Myocyte (in vitro differentiated cells): ENCODE measurements around the gene DLG3. TPM values are rescaled to one million over a fixed set of nuclear protein-coding genes. Genes with fewer than 3 reads are reported as not detected.
"Not testable (repeated sequence)": the region's sequence is repeated elsewhere in the genome, so short reads cannot be mapped to it uniquely, and the experiment has no call there.

Experiments
- DNase-seq: peaks from one replicate; pipeline ENCODE4 v3.0.0-alpha.2; 2012; ENCODE audit warnings: low read depth
- polyA plus RNA-seq: library from polyadenylated mRNA; unstranded; fragments of >200 nt; gene quantifications from one replicate; pipeline ENCODE4 v1.2.1, GENCODE V29; 2012; ENCODE audit warnings: missing spikeins
- total RNA-seq: library from RNA; depleted of rRNA; stranded (reverse); fragments of >200 nt; gene quantifications from 2 replicates; pipeline ENCODE4 v1.2.3, GENCODE V29; 2014

DLG3 gene
- 1.0 and 1.2 TPM in 2 replicates for total RNA-seq
- 3.2 TPM for polyA plus RNA-seq

DNA sequence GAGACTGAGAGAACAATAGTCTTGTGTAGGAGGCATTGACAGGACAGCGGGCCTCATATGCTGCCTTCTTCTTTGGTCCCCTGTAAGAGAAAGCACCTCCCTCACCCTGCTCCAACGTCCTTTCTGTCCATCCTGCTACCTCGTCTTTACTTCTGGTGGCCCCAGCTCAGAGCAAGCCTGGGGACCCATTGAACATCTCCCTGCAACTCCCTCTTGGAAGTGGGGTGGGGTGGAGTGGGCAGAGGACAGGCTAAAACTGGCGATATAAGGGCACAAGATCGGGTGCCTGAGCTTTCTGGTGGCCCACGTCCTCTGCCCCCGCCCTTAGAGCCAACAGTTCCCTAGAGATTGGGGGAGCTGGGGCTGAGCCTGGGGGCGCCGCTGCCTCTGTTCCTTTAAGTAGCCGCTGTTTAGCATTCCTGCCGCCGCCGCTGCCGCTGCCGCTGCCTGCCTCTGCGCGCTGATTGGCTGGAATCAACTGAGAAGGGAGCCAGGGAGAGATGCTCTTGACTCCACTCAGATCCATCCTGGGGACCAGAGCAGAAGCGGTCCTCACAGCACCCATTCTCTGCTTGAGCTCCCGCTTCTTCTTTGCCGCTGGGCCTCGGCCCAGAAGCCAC lies at the start of gene DLG3:
TSS of gene DLG3 (plus strand) at position 510 of the 620 bp plus-strand sequence. CDS start 367 bp downstream, outside the sequence.
- peak; percentile 44 for DNase-seq

DNA sequence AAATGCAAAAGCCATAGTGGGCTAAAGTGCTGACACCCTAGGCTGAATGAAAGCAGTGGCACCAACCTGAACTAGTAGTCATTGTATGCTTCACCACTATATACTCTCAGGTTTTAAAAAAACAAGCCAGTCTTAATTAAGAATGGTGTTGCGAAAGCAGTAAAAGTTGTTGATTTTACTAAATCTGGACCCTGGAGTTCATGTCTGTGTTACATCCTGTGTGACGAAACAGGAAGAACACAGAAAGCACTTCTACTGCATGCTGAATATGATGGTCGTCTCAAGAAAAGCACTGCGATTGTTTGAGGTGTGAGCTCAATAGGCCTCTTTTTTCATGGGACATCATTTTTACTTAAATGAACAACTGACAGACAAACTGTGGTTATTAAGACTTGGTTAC lies 45.7 kb upstream of the DLG3 start:
- no peak for DNase-seq

DNA sequence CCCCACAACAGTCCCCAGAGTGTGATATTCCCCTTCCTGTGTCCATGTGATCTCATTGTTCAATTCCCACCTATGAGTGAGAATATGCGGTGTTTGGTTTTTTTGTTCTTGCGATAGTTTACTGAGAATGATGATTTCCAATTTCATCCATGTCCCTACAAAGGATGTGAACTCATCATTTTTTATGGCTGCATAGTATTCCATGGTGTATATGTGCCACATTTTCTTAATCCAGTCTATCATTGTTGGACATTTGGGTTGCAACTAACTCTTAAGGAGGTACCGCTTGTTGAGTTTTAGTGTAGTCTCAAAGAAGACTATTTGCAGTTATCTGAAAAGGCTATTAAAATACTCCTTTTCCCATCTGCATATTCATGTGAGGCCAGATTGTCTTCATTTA lies 44.5 kb upstream of the DLG3 start:
- not testable (repeated sequence) for DNase-seq

DNA sequence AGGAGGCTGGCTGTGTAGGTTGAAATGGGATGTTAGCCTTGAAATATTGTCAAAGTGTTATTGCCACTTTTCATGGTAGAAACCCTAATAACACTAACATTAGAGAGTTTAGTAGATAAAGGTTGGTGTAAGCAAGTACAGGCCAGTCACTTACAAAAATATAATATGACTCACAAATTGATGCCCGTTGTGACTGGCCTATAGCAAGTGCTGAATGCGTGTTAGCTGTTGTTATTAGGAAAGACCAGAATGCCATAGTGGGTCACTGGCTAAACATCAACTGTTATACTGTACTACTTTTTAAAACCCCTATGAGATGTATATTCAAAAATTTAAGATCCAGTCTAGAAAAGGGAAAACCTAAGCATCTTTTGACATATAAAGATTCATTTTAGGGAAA lies 41.9 kb upstream of the DLG3 start:
- DNase-seq: no peak

DNA sequence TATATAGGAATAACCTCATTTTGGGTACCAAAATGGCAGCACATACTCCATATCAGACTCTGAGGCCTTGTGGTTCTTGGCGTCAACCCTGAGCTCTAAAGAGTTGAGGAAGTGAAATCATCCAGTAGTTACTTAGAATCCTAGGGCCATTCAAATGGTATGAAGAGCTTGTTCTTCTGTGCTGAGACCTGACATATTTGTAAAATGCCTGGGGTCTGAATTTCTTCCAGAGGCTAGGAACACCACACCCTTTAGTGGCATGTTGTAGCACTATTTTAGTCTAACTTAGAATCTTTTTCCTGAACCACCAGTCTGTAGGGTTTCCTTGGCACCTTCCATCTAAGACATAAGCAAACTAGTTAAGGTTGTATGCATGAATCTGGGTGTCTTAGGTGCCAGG lies 39.6 kb upstream of the DLG3 start:
- DNase-seq: no peak

DNA sequence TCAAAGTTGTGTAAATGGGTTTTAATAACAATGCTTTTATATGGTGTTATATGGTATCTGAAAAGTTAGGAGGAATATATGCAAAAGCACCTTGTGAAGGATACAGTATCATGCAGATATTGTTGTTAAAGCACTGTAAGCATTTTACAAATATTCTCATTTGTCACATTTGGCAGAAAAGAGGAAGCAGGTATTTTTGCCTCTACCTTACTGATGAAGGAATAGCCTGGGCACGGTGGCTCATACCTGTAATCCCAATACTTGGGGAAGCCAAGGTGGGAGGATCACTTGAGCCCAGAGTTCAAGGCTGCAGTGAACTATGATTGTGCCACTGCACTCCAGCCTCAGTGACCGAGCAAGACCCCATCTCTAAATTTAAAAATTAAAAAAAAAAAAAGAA lies 33.7 kb upstream of the DLG3 start:
- no peak for DNase-seq

DNA sequence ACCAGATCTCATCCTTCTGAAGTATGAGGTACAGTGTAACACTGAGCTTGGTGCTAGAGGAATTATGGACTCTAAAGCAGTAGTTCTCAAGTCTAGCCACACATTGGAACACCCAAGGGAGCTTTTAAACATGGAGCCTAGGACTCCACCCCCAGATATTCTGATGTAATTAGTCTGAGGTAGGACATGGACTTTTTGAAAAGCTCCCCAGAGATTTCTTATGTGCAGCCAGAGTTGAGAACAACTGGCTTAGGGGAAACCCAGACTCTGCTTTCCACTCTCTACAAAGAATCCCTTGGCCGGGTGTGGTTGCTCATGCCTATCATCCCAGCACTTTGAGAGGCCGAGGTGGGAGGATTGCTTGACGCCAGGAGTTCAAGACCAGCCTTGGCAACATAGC lies 33.2 kb upstream of the DLG3 start:
- DNase-seq: no peak

DNA sequence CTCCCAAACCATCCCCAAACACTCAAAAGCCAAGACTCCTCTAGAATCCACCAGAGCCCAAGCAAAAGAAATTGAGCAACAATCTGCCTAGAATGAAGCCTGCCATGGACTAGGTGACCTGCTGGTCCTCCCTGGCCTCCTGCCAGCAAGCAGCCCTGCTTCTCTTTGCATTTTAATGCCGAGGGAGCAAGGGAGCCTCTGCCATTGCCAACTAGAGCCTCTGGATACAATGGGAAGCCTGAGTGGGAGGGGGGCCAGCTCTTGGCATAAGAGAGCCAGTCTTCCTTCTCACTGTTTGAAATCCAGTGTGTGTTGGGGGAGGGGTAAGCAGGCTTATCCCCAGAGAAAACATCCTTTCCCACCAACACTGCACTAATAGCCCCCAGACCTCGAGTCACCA lies 23.0 kb upstream of the DLG3 start:
- no peak for DNase-seq

DNA sequence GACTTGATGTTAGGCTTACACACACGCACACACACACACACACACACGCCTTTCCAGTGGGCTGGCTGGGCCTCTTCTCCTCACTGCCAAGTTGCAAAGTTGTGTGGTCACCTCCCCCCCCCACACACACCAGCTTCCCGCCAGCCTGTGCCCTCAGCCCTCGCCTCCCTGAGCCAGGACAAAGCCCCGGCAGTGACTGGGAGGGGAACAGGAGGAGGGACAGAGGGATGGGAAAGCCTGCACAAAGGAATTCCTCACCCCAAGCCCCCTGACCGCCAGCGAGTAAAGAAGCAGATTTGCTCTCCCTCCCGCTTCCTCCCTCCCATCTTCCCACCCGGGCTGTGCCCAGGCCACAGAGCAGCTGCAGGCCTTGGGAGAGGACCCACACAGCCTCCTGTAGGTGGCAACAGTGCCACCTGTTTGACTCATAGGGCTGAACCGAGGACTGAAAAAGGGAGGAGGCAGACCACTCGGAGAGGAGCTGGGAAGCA lies 21.7 kb upstream of the DLG3 start, which contains the start of gene GDPD2:
TSS of gene GDPD2 (plus strand) at position 464 of the 491 bp plus-strand sequence. CDS start 1,671 bp downstream, outside the sequence.
- peak; percentile 61 for DNase-seq

DNA sequence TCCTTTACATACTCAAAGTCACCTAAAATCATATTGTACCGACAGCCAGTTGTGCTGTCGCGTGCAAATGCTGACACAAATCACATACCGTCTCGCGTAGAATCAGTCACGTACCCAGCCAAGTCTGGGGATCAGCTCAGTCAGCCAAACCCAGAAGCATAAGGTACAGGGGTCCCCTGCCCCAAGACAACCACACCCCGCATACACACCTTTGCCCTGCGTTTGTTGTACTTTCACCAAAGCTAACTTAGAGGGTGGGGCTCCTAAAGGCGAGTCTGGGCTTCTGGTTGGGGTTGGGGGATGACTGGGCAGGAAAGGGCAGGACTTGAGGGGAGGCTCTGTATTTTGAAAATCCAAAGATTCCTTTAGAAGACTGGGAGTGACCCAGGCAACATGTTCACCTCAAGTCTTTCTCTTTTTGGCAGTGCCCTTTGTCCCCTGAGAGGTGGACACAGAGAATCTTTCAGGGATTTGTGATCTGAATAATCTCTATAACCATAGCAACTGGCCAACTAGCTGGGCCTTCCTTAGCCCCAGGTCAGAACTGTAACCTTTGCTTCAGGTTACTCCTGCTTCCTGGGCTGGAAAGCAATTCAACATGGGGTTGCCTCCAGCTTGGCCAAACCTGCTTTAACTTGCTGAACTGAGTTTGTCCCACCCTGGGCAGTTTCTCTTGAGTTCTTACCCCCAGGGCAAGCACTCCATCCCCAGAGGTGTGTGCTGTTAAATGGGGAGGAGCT lies 20.5 kb upstream of the DLG3 start:
- no peak for DNase-seq

DNA sequence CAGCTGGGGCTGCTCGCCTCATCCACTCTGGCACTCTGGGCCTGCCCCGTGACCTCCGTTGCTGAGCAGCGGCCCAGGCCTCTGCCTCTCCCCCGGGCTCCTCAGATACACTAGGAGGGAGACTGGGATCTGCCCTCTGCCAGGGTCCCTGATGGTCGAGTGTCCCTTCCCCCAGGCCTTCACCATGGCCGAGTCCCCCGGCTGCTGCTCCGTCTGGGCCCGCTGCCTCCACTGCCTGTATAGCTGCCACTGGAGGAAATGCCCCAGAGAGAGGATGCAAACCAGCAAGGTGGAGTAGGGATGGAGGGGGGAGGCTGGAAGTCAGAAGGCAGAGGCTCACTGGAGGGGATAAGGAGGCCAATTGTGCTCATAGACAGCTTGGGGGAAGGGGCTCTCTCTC lies 19.8 kb upstream of the DLG3 start:
- no peak for DNase-seq

DNA sequence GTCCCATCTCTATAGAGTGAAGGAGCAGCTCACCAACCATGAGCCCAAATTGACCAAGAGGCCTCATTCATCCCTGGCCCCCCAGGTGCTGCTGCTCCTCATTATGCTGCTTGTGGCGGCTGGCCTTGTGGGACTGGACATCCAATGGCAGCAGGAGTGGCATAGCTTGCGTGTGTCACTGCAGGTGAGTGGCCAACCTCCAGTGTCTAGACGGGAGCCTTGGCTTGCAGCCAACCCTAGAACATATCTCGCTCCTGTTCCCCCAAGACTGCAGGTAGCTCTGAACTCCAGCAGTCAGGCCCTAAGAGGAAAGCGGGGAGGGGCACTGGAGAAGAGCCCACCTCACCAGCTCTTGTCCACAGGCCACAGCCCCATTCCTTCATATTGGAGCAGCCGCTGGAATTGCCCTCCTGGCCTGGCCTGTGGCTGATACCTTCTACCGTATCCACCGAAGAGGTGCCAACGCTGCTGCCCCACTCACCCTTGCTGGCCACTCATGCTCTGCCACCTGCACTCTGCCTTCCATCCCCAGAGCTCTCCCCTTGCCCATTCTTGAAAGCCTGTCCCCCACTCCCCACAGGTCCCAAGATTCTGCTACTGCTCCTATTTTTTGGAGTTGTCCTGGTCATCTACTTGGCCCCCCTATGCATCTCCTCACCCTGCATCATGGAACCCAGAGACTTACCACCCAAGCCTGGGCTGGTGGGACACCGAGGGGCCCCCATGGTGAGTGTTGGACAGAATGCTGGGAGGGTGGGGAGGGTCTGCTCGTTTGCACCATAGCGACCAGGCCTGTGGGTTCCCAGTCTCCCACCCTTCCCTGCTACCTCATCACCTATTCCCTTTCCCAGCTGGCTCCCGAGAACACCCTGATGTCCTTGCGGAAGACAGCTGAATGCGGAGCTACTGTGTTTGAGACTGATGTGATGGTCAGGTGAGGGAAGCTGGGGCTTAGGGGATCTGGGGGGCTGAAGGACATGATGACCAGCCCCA lies 18.1 kb upstream of the DLG3 start:
- no peak for DNase-seq

DNA sequence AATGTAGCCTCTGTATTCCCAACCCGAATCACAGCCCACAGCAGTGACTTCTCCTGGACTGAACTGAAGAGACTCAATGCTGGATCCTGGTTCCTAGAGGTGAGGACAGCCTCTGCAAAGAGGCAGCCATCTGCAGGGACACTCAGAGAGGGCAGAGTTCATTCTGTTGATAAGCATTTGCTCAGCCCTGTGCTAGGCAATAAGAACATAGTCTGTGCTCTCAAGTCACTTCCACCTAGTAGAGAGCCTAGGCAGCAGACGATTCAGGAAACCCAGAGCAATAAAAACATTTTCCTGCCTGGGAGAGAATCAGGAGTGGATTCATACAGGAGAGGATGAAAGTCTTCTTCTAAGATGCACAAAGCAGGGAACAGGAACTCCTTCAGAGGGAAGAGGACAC lies 17.3 kb upstream of the DLG3 start:
- DNase-seq: no peak

DNA sequence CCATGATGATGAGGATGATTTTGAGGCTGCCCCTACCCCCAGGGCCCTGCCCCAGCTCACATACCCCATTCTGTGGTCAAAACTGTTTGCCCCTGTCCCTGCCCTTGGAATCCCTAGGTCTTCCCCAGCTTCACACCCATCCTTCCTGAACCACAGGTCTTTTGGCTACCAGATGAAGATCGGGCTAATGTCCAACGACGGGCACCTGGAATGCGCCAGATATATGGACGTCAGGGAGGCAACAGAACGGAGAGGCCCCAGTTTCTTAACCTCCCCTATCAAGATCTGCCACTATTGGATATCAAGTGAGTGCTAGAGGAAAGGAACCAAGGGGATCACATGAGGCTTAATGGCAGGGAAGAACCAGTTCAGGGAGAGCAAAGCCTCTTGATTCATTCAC lies 14.9 kb upstream of the DLG3 start:
- no peak for DNase-seq

DNA sequence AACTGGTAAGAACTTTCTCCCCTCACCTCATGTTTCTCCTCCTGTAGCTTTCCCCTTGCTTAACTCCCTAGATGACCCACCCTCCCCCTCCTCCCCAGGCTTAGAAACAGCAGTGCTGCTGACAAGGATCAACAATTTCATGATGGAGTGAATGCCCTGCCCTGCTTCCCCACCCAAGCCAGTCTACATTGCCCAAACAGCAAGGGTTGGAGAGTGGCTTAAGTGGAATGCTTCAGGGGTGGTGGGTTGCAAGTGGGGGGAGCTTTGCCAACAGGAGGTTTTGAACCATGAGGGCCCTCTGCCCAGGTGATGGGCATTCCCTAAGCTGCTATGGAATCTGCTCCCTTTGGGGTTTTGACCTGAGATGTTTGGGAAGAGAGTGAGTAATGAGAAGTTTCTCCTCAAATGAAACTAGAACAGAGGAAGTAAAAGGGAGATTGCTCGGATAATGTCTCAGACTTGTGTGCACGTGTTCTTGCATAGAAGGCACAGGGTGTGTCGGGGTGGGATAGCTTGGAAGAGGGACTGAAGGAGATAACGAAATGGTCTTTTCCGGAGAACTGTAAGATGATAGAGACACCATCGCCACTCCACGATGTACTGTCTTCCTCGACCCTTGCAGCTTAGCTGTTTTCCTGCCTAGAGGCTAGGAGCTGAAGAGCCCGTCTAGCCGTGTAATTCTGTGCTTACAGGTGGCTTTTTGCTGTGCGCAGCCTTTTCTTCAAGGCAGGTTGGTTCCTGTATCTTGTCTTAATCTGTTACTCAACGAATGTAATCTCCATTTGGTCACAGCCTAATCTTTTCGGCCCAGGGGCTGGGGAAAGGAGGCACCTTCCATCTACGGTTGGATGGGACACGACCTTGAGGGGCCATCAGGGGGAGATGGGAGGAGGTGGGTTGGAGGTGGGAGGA lies 11.4 kb upstream of the DLG3 start:
- no peak for DNase-seq

DNA sequence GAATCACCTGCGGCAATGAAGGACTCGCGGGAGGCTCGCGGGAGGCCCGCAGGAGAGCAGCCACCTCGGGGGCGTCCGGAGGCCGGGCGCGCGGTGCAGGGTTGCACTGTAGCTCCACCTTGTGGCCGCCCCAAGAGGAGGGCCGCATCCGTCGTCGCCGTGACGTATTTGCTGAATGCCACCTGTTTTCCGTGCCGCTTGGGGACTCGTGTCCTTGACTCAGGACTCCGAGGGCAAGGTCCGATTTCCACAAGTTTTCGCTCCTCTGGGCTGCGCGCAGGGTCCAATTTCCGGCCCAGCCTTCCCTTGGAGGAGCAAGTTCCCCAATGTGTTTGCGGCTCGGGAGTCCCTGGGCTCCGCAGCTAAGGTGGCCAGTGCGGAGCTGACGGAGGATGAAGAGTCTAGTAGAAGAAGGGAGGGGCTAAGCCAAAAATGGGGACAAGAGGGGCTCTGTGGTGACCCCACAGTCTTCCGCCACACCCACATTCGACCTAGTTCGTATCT lies 10.7 kb upstream of the DLG3 start:
- peak; percentile 71 for DNase-seq

DNA sequence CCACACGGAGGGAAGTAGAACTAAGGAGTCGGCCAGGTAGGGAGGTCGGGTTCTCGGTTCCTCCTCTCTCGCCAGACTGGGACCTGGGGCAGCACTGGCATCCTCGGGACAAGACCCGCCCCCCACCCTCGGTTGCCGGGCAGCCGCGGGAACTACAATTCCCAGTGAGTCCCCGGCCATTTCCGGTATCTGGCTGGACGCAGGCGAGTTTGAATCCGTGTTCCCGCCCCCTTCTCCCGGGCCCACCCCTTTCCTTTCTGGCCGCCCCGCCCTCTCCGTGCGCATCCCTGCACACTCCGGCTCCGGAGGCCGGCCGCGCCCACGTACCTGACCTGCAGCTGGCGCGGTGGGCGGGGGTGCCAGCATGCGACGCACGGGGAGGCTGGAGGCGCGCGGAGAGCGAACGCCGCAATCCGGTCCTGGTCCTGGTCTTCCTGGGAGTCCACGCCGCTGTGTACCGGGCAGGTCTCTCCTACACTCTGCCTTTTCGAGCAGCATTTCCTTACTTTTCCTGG lies 10.2 kb upstream of the DLG3 start:
- peak; percentile 88 for DNase-seq

DNA sequence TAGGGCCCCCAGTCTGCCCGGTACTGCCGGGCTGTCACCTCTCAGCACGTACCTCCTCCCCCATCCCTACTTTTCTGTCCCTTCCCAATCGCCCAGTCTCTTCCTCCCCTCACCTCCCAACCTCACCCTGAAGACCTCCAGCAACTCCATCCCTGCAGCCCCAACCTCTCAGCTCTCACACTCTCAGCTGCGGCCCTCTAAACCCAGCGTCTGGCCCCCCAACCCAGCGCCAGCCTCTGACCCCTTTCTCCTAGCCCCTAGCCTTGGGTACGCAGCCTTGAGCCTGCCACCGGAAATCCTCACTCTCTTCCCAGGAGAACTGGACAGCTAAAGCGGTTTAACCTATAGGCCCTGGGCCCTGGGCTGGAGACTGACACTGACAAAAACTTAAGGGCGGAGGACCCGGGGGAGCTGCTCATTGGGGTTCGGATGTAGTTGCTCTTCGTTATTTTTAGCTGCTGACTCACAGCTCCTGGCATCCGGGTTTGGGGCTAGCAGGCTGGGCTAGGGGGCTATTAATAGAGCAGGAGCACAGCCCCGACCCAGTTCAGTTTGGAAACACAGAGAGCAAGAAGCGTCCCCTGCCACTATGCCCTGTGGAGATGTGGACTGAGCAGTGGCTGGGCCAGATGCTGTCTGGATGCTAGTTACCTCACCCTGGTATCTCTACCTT lies 9.6 kb upstream of the DLG3 start:
- peak; percentile 92 for DNase-seq

DNA sequence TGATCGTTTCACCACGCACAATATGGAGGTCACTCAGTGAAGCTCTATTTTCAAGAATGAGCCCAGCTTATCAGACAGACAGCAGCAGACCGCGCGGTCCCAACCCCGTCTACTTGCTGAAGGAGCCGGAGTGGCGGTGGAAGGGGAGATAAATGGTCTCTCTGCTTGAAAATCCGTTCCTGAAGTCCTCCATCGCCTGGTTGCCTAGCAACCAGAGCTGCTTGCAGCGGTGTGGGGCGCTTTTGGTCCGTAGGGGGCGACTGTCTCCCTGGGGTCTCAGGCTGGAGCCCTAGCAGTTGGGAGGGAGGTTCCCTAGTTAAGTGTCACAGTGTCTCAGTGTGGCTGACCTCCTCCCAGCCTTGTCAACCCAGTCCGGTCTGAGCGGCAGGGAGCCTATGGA lies 8.3 kb upstream of the DLG3 start:
- no peak for DNase-seq
